H9 (cell line): Measurements from ENCODE around the gene NR2C1. TPM values are rescaled to one million over a fixed set of nuclear protein-coding genes. Genes with fewer than 3 reads are reported as not detected.

Experiments used
- DNase-seq: peaks from one replicate; pipeline ENCODE4 v3.0.0-alpha.2; 2017
- H2AFZ ChIP-seq: one replicate; pipeline ENCODE4 v1.6.1; 2013; ENCODE audit warnings: mild to moderate bottlenecking, low read length, control low read depth, moderate library complexity
- H2AK5ac ChIP-seq: 2 replicates; pipeline ENCODE4 v1.6.1; 2013; ENCODE audit warnings: low read length, control low read depth, mixed read lengths; ENCODE audit not compliant: insufficient read length
- H2BK120ac ChIP-seq: one replicate; pipeline ENCODE4 v1.6.1; 2013; ENCODE audit warnings: low read depth, mild to moderate bottlenecking, low read length, control low read depth, inconsistent platforms; ENCODE audit not compliant: poor library complexity, severe bottlenecking
- H2BK12ac ChIP-seq: 2 replicates; pipeline ENCODE4 v1.6.1; 2013; ENCODE audit warnings: low read length, control low read depth, mixed read lengths, low read depth; ENCODE audit not compliant: insufficient read length
- H2BK15ac ChIP-seq: 2 replicates; pipeline ENCODE4 v1.6.1; 2013; ENCODE audit warnings: low read depth, low read length, control low read depth
- H2BK20ac ChIP-seq: one replicate; pipeline ENCODE4 v1.6.1; 2013; ENCODE audit warnings: low read depth, mild to moderate bottlenecking, low read length, control low read depth, inconsistent platforms; ENCODE audit not compliant: poor library complexity, severe bottlenecking
- H2BK5ac ChIP-seq: 2 replicates; pipeline ENCODE4 v1.6.1; 2013; ENCODE audit warnings: low read length, control low read depth, mixed read lengths; ENCODE audit not compliant: insufficient read length
- H3K14ac ChIP-seq: 2 replicates; pipeline ENCODE4 v1.6.1; 2013; ENCODE audit warnings: low read length, control low read depth; ENCODE audit not compliant: insufficient read depth
- H3K18ac ChIP-seq: 2 replicates; pipeline ENCODE4 v1.6.1; 2013; ENCODE audit warnings: low read depth, mild to moderate bottlenecking, mixed read lengths, low read length, control low read depth; ENCODE audit not compliant: insufficient read length
- H3K23ac ChIP-seq: 2 replicates; pipeline ENCODE4 v1.6.1; 2013; ENCODE audit warnings: low read length, control low read depth, mixed read lengths, low read depth; ENCODE audit not compliant: insufficient read length
- H3K23me2 ChIP-seq: 2 replicates; pipeline ENCODE4 v1.6.1; 2013; ENCODE audit warnings: low read depth, mild to moderate bottlenecking, mixed read lengths, low read length, control low read depth; ENCODE audit not compliant: insufficient read length, poor library complexity, severe bottlenecking
- H3K27ac ChIP-seq: 2 replicates; pipeline ENCODE4 v1.5.1; 2013; ENCODE audit warnings: low read length, control low read depth, mixed read lengths, low read depth; ENCODE audit not compliant: insufficient read length
- H3K27me3 ChIP-seq: 2 replicates; pipeline ENCODE4 v1.6.1; 2013; ENCODE audit warnings: low read length, control low read depth, inconsistent platforms; ENCODE audit not compliant: insufficient read depth
- H3K4ac ChIP-seq: 2 replicates; pipeline ENCODE4 v1.6.1; 2013; ENCODE audit warnings: low read depth, mild to moderate bottlenecking, control low read depth, inconsistent platforms, low read length, moderate library complexity
- H3K4me1 ChIP-seq: 2 replicates; pipeline ENCODE4 v1.6.1; 2013; ENCODE audit warnings: low read length, control low read depth, inconsistent platforms; ENCODE audit not compliant: insufficient read depth
- H3K4me2 ChIP-seq: 2 replicates; pipeline ENCODE4 v1.6.1; 2013; ENCODE audit warnings: low read length, control low read depth, mixed read lengths; ENCODE audit not compliant: insufficient read length, insufficient read depth
- H3K56ac ChIP-seq: 2 replicates; pipeline ENCODE4 v1.6.1; 2013; ENCODE audit warnings: low read depth, mild to moderate bottlenecking, mixed read lengths, low read length, control low read depth; ENCODE audit not compliant: insufficient read length
- H3K79me1 ChIP-seq: 2 replicates; pipeline ENCODE4 v1.6.1; 2013; ENCODE audit warnings: low read depth, mild to moderate bottlenecking, moderate library complexity, low read length, control low read depth, inconsistent platforms; ENCODE audit not compliant: insufficient read depth, poor library complexity, severe bottlenecking
- H3K79me2 ChIP-seq: 2 replicates; pipeline ENCODE4 v1.6.1; 2013; ENCODE audit warnings: low read length, control low read depth, inconsistent platforms; ENCODE audit not compliant: insufficient read depth
- H3K9ac ChIP-seq: 2 replicates; pipeline ENCODE4 v1.6.1; 2013; ENCODE audit warnings: low read length, control low read depth, mixed read lengths; ENCODE audit not compliant: insufficient read length; ENCODE audit errors: extremely low read depth
- H3K9me3 ChIP-seq: one replicate; pipeline ENCODE4 v1.6.1; 2013; ENCODE audit warnings: low read depth, low read length, inconsistent platforms; ENCODE audit not compliant: control insufficient read depth
- H3T11ph ChIP-seq: one replicate; pipeline ENCODE4 v1.6.1; 2013; ENCODE audit warnings: mild to moderate bottlenecking, low read length, control low read depth, inconsistent platforms
- H4K20me1 ChIP-seq: one replicate; pipeline ENCODE4 v1.6.1; 2013; ENCODE audit not compliant: control insufficient read depth, insufficient read length, insufficient read depth
- H4K5ac ChIP-seq: 2 replicates; pipeline ENCODE4 v1.6.1; 2013; ENCODE audit warnings: low read depth, mild to moderate bottlenecking, mixed read lengths, low read length, control low read depth; ENCODE audit not compliant: insufficient read length
- H4K8ac ChIP-seq: replicated peaks from 2 replicates; pipeline ENCODE4 v1.6.1; 2013; ENCODE audit warnings: low read length, control low read depth, mixed read lengths, low read depth; ENCODE audit not compliant: insufficient read length
- H4K91ac ChIP-seq: 2 replicates; pipeline ENCODE4 v1.6.1; 2013; ENCODE audit warnings: low read depth, mild to moderate bottlenecking, moderate library complexity, mixed read lengths, low read length, control low read depth; ENCODE audit not compliant: insufficient read length
- H3K27ac Mint-ChIP-seq, 3 experiments: 2 replicates in 2 of 3; 3 replicates in 1 of 3; pipeline ENCODE4 v1.8.0; 2020 to 2021; ENCODE audit warnings: mixed read lengths in 3 of 3, mild to moderate bottlenecking in 1 of 3, moderate library complexity in 1 of 3
- H3K27me3 Mint-ChIP-seq: 2 replicates; pipeline ENCODE4 v1.8.0; 2021; ENCODE audit warnings: low read depth, mild to moderate bottlenecking, moderate library complexity, mixed read lengths
- H3K36me3 Mint-ChIP-seq, 3 experiments: 2 replicates in 2 of 3; 3 replicates in 1 of 3; pipeline ENCODE4 v1.8.0; 2020 to 2021; ENCODE audit warnings: low read depth in 3 of 3, mixed read lengths in 3 of 3; ENCODE audit not compliant: insufficient read depth in 1 of 3
- H3K4me1 Mint-ChIP-seq, 2 experiments: 2 replicates each; pipeline ENCODE4 v1.8.0; 2020; ENCODE audit warnings: mixed read lengths in 2 of 2
- H3K4me3 Mint-ChIP-seq, 2 experiments: 2 replicates in 1 of 2; 3 replicates in 1 of 2; pipeline ENCODE4 v1.8.0; 2020 to 2021; ENCODE audit warnings: mild to moderate bottlenecking in 2 of 2, mixed read lengths in 2 of 2, moderate library complexity in 1 of 2
- H3K9me3 Mint-ChIP-seq, 2 experiments: 2 replicates in 1 of 2; 3 replicates in 1 of 2; pipeline ENCODE4 v1.8.0; 2020; ENCODE audit warnings: mild to moderate bottlenecking in 2 of 2, mixed read lengths in 2 of 2, moderate library complexity in 1 of 2
- CTCF ChIP-seq: fragments of 200-600 bp; sonication (generic); conservative IDR thresholded peaks from 3 replicates; pipeline ENCODE4 v1.8.0; 2021; ENCODE audit warnings: antibody characterized with exemption, mild to moderate bottlenecking
- WGBS: extraction: QIAGEN DNeasy Blood & Tissue Kit; methylation state at CpG from one replicate; pipeline ENCODE4 v1.1.7; 2013; ENCODE audit warnings: missing lambda C conversion rate, low lambda C conversion rate, mixed read lengths; ENCODE audit not compliant: insufficient read length; ENCODE audit errors: extremely low coverage; 5-methylcytosine and 5-hydroxymethylcytosine counted together
- total RNA-seq: library from RNA; stranded (reverse); gene quantifications from 2 replicates; pipeline ENCODE4 v1.2.1, GENCODE V29; 2021

NR2C1 gene
- total RNA-seq, 1 experiment from 2014 or later = 47.0 TPM

GRCh38 chr12:95055057-95055456 lies 18.4 kb downstream of the NR2C1 start:
- Histone ChIP-seq H2AFZ (no peak overlapping the region), H2BK20ac (no peak overlapping the region), H3K23ac (no peak overlapping the region), H3K79me2 (no peaks in the 10 kb centered on the region; the same call in 1 of the 2 replicates), H4K20me1 (no peaks in the 10 kb centered on the region), H3K27me3 (no peaks in the 10 kb centered on the region), H2BK12ac (no peak overlapping the region), H2BK120ac (no peak overlapping the region), H2AK5ac (no peak overlapping the region), H3K9me3 (no peaks in the 10 kb centered on the region), H4K5ac (no peak overlapping the region), H2BK5ac (no peak overlapping the region), H3T11ph (no peak overlapping the region), H3K4ac (no peak overlapping the region), H3K18ac (no peak overlapping the region), H3K56ac (no peak overlapping the region), H3K79me1 (no peaks in the 10 kb centered on the region), H4K91ac (no peak overlapping the region), H3K4me1 (no peaks in the 10 kb centered on the region), H3K23me2 (no peaks in the 10 kb centered on the region), H4K8ac (no peak overlapping the region), H3K14ac (no peak overlapping the region), H3K9ac (no peak overlapping the region), H3K27ac (no peak overlapping the region), H3K4me2 (no peak overlapping the region), H2BK15ac (no peak overlapping the region)
- Mint-ChIP-seq H3K27ac (no peak overlapping the region; a peak in 1 of 7 replicates), H3K4me1 (no peaks in the 10 kb centered on the region), H3K36me3 (peaks cover 17 to 79% (median 47%) of the 10 kb centered on the region in 3 experiments; a peak in 6 of 7 replicates), H3K4me3 (no peak overlapping the region), H3K9me3 (no peaks in the 10 kb centered on the region), H3K27me3 (no peaks in the 10 kb centered on the region)
- no peak for DNase-seq
- no peak for TF ChIP-seq CTCF
- no CpG with 5 or more reads among the region's 2 CpGs for WGBS
